GM18507 (cell line): ENCODE results near the gene IL20.

Experiments
- DNase-seq: peaks from one replicate; pipeline ENCODE4 v3.0.0; 2011; ENCODE audit warnings: low read depth; ENCODE audit not compliant: insufficient read length; ENCODE audit errors: extremely low spot score
- FAIRE-seq: peaks from 2 replicates; lab custom pipeline; 2011; peaks lifted over from hg19 to GRCh38; lab: Jason Lieb, UNC

Gene IL20

DNA sequence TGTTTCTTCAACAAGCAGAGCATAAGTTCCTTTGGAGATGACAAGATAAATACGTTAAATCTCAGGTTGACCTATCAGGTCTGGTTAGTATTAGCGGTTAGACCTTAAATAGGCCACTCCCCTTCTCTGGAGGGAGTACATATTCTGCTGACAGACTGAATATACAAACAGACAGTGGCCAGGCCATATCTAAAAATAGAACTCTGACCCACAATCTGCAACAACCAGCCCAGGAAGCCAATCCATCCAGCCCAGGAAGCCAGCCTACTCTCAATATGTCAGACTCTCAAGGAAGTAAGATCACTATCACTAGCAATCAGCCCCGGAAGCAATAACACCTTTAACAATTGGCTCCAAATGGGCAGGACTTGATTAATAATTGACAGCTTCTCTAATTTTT lies 6.7 kb downstream of the IL20 start:
- DNase-seq = no peak
- no peak for FAIRE-seq

DNA sequence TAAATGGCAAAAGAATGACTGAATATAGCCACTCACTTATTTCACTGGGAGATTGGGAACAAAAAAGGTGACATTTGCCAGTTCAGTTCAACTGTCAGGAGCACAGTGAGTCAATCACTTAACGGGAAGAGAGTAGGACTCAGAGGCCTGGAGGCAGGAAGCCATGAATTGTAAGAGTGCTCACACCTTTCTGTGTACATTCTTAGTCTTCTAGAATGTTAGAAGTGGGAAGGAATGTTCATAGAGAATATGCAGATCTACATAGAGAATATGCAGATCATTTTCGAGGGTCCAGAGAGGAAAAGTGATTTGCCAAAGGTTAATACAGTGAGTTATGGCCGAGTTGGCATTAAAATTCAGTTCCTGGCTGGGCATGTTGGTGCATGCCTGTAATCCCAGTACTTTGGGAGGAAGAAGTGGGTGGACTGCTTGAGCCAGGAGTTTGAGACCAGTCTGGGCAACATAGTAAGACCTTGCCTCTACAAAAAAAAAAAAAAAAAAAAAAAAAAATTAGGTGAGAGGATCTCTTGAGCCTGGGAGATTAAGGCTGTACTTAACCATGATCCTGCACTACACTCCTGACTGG lies 8.3 kb downstream of the IL20 start:
- FAIRE-seq (no peak), DNase-seq (no peak)

DNA sequence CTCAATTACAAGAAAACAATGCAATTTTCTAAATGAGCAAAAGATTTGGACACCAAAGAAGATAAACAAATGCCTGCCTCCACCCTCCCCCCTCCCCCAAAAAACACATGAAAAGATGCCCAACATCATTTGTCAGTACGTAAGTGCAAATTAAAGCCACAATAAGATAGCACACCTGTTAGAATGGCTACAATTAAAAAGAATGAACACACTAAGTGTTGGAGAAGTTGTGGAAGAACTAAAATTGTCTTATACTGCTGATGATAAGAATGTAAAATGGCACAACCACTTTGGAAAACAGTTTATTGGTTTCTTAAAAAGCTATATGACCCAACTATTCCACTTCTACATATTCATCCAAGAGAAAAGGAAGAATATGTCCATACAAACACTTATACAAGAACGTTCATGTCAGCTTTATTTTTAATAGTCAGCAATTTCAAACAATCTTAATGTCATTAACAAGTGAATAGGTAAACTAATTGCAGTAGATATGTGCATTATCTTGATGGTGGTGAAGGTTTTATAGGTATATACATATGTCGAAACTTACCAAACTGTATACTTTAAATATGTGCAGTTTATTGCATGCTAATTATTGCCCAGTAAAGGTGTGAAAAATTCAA lies 10.4 kb downstream of the IL20 start:
- DNase-seq (no peak), FAIRE-seq (no peak)

DNA sequence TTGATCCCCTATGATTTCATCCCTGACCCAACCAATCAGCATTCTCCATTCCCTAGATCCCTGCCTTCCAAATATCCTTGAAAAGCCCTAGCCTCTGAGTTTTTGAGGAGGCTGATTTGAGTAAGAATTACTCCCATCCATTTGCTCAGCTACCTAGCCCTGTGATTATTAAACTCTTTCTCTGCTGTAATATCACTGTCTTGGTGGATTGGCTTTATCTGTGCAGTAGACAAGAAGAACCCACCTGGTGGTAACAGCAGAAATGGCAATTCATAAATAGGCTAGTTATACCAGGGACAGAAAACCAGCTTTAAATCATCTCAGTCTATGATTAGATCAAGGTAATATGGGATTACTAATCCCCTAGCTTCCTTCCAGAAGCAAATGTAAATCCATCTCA lies 13.0 kb downstream of the IL20 start:
- no peak for DNase-seq
- FAIRE-seq = no peak

DNA sequence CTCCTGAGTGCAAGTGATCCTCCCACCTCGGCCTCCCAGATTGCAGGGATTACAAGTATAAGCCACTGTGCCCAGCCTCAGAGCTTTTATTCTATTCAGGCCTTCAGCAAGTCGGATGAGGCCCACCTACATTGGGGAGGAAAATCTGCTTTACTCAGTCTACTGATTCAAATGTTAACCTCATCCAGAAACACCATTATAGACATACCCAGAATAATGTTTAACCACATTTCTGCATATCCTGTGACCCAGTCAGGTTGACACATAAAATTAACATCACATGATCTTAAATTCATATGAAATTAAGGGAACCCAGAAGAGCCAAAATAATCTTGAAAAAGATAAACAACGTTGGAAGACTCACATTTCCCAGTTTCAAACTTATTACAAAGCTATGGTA lies 14.9 kb downstream of the IL20 start:
- no peak for FAIRE-seq

DNA sequence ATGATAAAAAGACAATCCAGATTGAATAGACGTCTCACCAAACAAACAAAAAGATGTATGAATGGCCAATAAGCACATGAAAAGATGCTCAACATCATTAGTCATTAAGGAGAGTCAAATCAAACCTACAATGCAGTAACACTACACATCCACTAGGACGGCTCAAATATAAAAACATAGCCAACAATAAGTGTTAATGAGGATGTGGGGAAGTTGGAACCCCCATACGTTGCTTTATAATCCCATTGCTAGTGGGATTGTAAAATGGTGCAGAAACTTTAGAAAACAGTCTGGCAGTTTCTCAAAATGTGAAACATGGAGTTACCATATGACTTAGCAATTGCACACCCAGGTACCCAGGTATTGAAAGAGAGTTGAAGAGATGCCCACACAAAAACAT lies 17.1 kb downstream of the IL20 start:
- DNase-seq = no peak
- no peak for FAIRE-seq

More for the DNA sequence above, 14.9 kb downstream of the IL20 start:
- no peak for DNase-seq

DNA sequence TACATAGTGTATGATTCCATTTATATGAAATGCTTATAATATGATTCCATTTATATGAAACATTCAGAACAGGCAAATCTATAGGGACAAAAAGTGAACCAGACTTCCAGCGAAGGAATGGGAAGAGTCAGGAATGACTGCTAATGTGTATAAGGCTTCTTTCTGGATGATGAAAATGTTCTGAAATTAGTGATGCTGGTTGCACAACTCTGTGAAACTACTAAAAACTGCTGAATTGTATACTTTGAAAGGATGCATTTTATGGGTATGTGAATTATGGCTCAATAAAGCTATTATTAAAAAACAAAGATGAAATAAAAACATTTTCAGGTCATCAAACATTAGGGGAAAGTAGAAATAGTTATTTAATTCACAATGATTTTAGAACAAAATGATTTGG lies 17.7 kb downstream of the IL20 start:
- DNase-seq = no peak
- FAIRE-seq = no peak

DNA sequence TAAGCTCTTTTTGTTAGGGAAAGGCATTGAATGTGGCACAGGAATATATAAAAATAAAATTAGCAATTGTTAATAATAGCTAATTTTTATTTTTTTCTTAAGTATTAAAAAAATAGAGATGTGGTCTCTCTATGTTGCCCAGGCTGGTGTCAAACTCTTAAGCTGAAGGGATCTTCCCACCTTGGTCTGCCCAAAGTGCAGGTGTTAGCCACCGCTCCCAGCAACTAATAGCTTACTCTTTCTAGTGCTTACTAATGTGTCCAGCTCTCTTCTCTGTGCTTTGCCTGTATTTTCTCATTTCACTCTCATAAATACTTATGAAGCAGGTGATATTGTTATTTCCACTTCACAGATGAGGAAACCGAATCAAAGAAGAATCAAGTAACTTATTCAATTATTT lies 18.5 kb downstream of the IL20 start:
- FAIRE-seq = no peak
- DNase-seq = no peak

DNA sequence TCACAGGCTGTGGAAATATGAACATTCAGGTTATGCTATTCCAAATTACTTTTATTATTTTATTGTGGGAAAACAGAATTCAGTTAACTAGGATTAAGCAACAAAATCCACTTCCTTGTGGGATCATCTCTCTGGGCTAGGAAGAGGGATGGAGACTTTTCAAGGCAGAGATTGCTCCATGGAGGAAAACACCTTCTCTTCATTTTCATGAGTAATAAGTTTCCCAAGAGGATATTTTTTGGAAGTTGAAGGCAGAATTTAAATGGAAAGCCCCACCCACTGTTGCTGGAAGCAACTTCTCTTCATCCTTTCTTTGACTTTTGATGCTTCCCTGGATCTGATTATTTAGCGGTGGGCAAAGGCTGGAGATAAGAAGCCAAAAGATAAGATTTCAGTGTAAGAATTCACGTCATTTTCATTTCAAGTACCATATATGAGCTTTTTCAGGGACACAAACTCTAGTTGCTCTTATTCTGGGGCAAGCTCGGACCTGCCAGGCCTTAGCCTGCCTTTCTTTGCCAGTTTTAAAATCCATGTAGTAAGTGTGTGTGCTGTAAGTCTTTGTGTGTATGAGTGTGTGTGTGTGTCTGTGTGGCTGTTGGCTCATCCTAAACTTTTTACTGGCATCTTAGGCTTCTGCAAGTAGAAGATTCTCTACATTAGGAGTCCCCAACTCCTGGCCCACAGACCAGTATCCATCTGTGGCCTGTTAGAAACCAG lies 20.1 kb downstream of the IL20 start:
- no peak for FAIRE-seq
- DNase-seq = no peak

DNA sequence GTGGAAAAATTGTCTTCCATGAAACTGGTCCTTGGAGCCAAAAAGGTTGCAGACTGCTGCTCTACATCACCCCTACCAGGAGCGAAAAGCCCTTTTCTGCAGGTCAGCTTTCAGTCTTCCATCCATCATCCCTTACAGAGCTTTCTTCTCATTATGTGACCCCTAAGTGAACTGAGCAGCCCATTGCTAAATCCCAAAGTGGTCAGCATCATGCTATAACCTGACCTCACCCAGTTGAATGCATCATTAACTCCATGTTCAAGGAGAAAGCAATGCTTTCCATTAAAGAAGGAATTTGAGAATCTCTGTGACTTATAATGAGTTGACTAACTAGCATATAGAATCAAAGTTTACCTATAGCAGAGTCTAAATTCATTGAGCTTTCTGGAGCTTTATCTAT lies 21.4 kb downstream of the IL20 start:
- no peak for DNase-seq
- FAIRE-seq = no peak

DNA sequence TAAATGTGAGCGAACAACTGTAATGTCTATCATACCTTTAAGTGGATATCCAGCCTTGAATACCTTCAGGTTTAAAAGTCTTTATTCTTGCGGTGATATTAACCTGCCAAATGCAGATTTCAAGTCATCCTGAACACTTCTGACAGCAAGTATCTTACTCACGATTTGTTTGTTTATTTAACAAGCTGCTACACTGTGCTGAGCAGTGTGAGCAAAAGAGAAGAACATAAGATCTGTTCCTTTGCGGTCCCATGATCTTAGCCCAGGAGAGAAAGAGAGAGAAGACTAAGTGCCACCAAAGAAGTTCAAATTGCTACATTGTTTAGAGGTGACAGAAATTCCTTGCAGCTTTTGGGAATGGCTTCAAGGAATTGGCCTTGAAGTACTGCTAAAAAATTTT lies 22.3 kb downstream of the IL20 start:
- DNase-seq = no peak
- no peak for FAIRE-seq

DNA sequence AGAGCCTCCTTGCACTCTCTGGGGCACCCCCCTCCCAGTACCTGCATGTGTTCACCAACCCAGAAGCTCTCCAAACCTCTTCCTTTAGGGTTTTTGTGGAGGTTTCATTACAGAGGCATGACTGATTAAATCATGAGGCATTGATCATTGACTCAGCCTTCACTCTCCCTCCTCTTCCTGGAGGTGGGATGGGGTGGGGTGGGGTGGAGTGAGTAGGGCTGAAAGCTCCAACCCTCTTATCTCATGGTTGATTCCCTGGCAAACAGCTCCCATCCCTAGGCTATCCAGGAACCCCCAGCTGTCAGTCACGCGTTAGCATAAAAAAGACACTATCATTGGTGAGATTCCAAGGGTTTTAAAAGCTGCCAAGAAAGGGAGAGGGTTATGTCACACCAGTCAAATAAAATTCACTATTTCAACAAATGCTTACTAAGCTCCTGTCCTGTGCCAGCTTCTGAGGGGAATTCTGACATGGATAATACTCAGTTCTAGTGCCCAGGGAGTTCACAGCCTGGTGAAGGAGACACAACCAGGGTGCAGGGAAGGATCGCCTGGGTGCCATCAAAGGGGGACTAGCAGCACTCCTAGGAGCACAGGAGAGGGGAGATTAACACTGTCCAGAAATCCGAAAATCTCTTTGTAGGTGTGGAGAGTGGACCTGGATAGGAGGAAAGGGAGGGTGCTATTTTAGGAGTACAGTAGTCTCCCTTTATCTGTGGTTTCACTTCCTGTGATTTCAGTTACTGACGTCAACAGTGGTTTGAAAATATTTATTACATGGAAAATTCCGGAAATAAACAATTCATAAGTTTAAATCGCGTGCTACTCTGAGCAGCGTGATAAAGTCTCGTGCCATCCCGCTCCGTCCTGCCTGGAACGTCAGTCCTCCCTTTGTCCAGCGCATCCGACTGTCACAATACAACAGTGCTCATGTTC lies 25.0 kb downstream of the IL20 start:
- DNase-seq = no peak
- no peak for FAIRE-seq

DNA sequence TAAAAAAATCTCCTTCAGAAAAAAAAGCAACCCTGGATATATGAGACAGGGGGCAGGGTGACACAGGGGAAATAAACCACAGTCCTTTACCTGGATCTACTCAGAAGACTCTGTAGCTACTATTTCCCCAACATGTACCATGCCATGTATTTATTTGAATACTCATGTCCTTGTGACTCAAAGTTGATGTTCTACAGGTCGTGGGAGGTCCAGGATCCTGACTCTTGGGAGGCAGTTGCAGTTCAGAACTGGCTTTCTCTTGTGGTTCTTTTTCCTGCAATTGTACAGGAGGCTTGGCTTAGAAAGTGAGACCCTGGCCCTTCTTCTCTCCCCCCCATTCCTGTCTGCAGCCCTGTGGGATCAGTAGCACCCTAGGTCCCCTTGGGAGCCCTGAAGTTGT lies 26.0 kb downstream of the IL20 start:
- no peak for DNase-seq
- no peak for FAIRE-seq

DNA sequence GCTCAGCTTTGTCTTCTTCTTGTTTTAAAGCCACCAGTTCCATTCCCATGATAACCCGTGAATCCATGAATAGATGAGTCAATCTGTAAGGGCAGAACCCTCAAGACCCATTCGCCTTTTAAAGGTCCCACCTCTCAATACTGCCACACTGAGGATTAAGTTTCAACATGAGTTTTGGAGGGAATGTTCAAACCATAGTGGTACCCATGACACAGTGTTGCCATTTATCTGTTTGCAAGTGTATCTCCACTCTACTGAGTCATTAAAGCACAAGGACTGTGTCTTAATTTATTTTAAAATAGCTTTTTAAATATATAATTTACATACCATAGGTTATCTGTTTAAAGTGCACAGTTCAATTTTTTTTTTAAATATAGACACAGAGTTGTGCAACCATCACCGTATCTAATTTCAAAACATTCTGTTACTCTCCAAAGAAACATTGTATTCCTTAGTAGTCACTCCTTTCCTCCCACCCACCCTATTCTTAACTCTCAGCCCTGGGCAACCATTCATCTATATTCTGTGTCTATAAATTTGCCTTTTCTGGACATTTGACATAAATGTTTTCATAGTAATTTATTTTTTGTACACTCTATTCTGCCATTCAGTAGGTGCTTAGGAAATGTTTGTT lies 27.0 kb downstream of the IL20 start:
- FAIRE-seq (no peak), DNase-seq (no peak)

DNA sequence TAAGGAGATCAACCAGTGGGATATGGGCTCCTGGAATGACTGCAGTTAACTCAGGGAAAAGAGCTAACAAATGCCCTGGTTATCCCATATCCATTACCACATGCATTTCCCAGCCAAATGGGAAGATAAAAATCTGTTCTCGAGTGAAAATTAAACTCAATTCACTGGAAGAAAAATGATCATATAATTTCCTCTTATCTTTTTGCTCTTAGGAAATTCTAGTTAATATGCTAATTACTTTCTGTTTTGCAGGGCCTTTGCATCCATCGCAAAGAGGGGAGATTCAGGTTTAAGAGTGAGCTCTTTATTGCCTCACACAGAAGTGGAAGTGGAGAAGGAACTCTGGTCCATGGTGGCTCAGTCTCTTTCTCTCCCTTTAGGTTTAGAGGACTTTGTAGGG lies 28.0 kb downstream of the IL20 start:
- FAIRE-seq (no peak), DNase-seq (no peak)

DNA sequence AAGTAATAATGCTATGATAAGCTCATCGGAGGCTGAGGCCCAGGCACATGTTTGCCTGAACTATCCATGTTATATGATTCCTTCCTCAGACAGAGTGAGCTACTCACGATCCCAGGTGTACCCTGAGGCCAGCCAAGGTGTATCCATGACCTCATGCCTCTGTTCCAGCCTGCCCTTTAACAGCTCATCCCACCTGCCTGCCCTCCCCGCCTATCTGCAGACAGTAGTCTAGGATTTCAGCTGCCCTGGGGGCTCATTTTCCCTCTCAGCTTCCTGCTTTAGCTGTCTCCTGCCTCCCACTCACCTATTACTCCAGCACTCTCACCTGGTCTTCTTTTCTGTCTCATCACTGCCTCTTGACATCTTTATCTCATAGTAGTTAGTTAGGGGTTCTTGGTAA lies 29.9 kb downstream of the IL20 start:
- no peak for DNase-seq
- FAIRE-seq = no peak

DNA sequence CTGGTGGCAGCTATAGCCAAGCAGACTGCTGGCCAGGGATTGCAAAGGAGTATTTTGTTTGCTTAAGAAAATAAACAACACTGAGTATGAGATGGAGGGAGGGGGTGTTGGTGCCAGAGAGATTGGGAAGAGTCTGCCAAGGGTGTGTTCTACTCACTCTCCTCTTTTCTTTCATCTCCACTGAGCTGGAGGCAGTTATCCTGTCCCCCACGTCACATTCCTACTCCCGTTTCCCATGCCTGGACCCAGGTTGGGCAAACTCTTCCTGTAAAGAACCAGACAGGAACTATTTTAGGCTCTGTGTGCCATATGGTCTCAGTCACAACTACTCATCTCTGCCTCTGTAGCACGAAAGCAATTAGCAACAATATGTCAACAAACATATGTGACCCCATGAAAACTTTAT lies 30.4 kb downstream of the IL20 start:
- FAIRE-seq (no peak), DNase-seq (no peak)

DNA sequence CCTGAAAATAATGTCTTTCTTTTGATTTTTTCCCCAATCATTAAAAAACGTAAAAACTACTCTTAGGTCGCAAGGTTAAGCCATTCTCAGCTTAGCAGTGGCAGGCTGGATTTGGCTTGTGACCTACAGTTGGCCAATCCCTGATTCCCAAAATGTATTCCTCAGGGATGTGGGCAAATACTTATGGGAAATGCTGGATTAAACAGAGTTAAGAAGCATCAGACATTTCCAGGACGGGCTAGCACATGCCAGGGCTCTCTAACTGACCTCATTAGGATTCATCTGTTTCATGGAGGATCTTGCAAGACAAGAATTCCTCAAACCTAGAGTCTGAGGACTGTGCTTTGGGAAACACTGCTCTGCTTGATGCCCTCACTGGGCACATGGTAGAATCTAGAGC lies 30.8 kb downstream of the IL20 start:
- no peak for DNase-seq
- no peak for FAIRE-seq

DNA sequence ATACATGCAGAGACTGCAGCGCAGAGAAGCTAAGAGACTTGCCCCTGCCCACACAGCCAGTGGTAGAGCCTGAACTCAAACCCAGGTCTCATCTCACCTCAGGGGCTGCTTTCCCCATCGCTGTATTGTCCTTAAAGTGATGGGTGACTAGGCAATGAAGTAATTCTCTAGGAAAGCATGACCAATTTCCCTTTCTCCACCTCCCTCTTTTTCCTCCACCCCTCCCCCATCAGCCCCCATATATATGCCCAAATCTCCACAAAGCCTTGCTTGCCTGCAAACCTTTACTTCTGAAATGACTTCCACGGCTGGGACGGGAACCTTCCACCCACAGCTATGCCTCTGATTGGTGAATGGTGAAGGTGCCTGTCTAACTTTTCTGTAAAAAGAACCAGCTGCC lies 31.8 kb downstream of the IL20 start, which contains the start of gene IL24:
Gene IL24 (plus strand): TSS at position 269 of the 400 bp plus-strand sequence. CDS start 390 bp downstream, outside the sequence.
- no peak for DNase-seq
- FAIRE-seq = no peak
